Choroid plexus epithelial cell (primary cell): ENCODE measurements around the gene ZNF345.

Experiments
- DNase-seq: peaks from one replicate; pipeline ENCODE4 v3.0.0-alpha.2; 2010; ENCODE audit warnings: low read depth
- H3K4me3 ChIP-seq: 2 replicates; pipeline ENCODE4 v1.5.1; 2011; ENCODE audit warnings: low read depth, mild to moderate bottlenecking, control low read depth, low read length, moderate library complexity
- TF ChIP-seq, protein P1 (sequence below): conservative IDR thresholded peaks from 2 replicates; pipeline ENCODE4 v1.5.1; 2011; ENCODE audit warnings: low read depth, mild to moderate bottlenecking, control low read depth, inconsistent platforms, low read length, moderate library complexity

The ZNF345 gene

GRCh38 chr19:36876993-36877938 lies 26.6 kb downstream of the ZNF345 start:
- peak; percentile 1 for DNase-seq
- no peak overlapping the region for H3K4me3 ChIP-seq
- TF ChIP-seq, protein P1, sequence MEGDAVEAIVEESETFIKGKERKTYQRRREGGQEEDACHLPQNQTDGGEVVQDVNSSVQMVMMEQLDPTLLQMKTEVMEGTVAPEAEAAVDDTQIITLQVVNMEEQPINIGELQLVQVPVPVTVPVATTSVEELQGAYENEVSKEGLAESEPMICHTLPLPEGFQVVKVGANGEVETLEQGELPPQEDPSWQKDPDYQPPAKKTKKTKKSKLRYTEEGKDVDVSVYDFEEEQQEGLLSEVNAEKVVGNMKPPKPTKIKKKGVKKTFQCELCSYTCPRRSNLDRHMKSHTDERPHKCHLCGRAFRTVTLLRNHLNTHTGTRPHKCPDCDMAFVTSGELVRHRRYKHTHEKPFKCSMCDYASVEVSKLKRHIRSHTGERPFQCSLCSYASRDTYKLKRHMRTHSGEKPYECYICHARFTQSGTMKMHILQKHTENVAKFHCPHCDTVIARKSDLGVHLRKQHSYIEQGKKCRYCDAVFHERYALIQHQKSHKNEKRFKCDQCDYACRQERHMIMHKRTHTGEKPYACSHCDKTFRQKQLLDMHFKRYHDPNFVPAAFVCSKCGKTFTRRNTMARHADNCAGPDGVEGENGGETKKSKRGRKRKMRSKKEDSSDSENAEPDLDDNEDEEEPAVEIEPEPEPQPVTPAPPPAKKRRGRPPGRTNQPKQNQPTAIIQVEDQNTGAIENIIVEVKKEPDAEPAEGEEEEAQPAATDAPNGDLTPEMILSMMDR, result no peak

- no peak overlapping the region for H3K4me3 ChIP-seq
- TF ChIP-seq, protein P1, result no peak
- peak; percentile 0 for DNase-seq
Observed at GRCh38 chr19:36891768-36892357, 41.2 kb downstream of the ZNF345 start.

- H3K4me3 ChIP-seq, result no peak overlapping the region
- TF ChIP-seq, protein P1, result no peak
- DNase-seq, result no peak
Observed at GRCh38 chr19:36894849-36895383, 44.2 kb downstream of the ZNF345 start.

- no peak for DNase-seq
- H3K4me3 ChIP-seq, result no peak overlapping the region
- TF ChIP-seq, protein P1, result no peak
Observed at GRCh38 chr19:36898422-36898821, 47.7 kb downstream of the ZNF345 start.

DNA sequence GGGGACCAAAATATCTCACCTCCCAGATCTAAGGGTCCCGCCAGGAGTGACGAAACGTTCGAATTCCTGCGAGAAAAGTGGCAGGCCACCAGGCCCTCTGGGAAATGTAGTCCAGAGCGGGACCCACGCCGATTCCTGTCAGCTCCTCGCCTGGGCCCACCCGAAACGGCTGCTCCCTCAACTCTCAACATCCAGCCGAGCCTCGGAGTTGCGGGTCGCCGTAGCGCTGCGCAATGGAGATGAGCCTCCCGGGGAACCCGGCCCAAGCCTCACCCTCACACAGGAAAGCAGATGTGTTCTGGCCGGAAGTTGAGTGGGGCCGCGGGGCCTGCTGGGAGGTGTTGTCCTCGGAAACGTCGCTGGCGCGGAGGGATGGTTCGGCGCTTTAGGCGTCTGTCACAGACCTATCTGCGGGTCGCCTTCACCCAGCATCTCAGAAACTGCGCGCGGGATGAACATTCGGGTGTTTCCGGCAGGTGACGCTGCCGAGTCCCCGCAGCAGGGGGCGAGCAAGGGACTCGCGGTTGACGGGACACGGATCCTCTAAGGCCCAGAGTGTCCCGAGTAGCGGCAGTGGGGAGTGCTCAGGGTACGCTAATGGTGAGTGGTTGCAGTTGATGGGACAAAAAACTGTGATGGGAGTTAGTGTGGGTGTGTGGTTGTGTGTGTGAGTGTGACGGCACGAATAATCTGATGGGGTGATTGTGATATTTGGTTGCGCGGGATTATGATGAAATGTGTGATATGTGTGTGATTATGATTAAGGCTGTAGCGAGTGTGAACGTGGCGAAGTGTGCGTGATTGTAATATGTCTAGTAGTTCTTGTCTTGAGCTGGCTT lies 65.5 kb downstream of the ZNF345 start, which contains the start of the genes ZNF568 and ZNF829:
ZNF568 (plus strand) TSS at position 341 of the 839 bp plus-strand sequence. CDS start 6,439 bp downstream, outside the sequence.
ZNF829 (minus strand) TSS at position 300 of the 839 bp plus-strand sequence. CDS start 1,124 bp downstream, outside the sequence.
- DNase-seq, result peak; percentile 87
- TF ChIP-seq, protein P1, result peak; percentile 68
- H3K4me3 ChIP-seq, result peak within 1 kb of the TSS; percentile 93

DNA sequence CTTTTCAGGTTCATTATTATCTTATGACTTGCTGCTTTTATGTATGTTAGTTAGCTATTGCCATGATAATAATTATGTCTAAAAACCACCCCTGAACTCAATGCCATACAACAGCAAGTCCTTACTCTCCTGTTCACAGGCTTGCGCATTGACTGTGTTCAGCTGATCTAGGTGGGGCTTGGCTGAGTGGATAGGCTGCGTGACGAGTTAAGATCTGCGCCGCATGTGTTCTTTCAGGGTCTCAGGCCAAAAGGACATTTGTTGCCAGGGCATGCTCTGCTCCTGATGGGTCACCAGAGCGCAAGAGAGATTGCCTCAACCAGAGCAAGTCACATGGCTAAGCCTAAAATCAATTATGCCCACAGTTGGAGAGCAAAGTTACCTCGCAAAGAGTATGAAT lies 66.3 kb downstream of the ZNF345 start:
- TF ChIP-seq, protein P1, result no peak
- peak; percentile 55 for DNase-seq
- peak overlapping the region; percentile 93 for H3K4me3 ChIP-seq
